PFSK-1 (cell line): Measurements from ENCODE around the gene SSTR3.

Source experiments
- FOXP2 ChIP-seq: optimal IDR thresholded peaks from 2 replicates; pipeline ENCODE3; 2011; ENCODE audit warnings: borderline replicate concordance, control low read depth, inconsistent platforms; ENCODE audit not compliant: insufficient read depth; ENCODE audit errors: extremely low read length, extremely low read depth
- POLR2AphosphoS5 ChIP-seq: IDR thresholded peaks from 2 replicates; pipeline ENCODE4 v1.6.1; 2012; ENCODE audit warnings: low read depth, mild to moderate bottlenecking, control low read depth, low read length, moderate library complexity
- SIN3A ChIP-seq: IDR thresholded peaks from 2 replicates; pipeline ENCODE4 v1.6.1; 2012; ENCODE audit warnings: mild to moderate bottlenecking, low read length, moderate library complexity, borderline replicate concordance; ENCODE audit not compliant: insufficient read depth
- TAF1 ChIP-seq: IDR thresholded peaks from 2 replicates; pipeline ENCODE4 v1.6.1; 2012; ENCODE audit warnings: low read length, control low read depth, borderline replicate concordance; ENCODE audit not compliant: insufficient read depth
- TF ChIP-seq, protein P1 (sequence below), 2 experiments: IDR thresholded peaks; 2 replicates each; pipeline versions ENCODE4 v1.6.1 to v1.8.0; 2011 to 2012; ENCODE audit warnings: low read depth in 2 of 2, low read length in 2 of 2, control low read depth in 1 of 2, inconsistent platforms in 1 of 2, mild to moderate bottlenecking in 1 of 2, moderate library complexity in 1 of 2; ENCODE audit not compliant: insufficient read depth in 1 of 2

The SSTR3 gene

GRCh38 chr22:37258753-37259401 is 46.6 kb upstream of the SSTR3 start:
- TF ChIP-seq, protein P1, sequence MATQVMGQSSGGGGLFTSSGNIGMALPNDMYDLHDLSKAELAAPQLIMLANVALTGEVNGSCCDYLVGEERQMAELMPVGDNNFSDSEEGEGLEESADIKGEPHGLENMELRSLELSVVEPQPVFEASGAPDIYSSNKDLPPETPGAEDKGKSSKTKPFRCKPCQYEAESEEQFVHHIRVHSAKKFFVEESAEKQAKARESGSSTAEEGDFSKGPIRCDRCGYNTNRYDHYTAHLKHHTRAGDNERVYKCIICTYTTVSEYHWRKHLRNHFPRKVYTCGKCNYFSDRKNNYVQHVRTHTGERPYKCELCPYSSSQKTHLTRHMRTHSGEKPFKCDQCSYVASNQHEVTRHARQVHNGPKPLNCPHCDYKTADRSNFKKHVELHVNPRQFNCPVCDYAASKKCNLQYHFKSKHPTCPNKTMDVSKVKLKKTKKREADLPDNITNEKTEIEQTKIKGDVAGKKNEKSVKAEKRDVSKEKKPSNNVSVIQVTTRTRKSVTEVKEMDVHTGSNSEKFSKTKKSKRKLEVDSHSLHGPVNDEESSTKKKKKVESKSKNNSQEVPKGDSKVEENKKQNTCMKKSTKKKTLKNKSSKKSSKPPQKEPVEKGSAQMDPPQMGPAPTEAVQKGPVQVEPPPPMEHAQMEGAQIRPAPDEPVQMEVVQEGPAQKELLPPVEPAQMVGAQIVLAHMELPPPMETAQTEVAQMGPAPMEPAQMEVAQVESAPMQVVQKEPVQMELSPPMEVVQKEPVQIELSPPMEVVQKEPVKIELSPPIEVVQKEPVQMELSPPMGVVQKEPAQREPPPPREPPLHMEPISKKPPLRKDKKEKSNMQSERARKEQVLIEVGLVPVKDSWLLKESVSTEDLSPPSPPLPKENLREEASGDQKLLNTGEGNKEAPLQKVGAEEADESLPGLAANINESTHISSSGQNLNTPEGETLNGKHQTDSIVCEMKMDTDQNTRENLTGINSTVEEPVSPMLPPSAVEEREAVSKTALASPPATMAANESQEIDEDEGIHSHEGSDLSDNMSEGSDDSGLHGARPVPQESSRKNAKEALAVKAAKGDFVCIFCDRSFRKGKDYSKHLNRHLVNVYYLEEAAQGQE (IDR thresholded peaks at IDR 0.05; ENCODE audit: insufficient read depth in 1 of 2, low read depth in 2 of 2, low read length in 2 of 2), result no peak
- TF ChIP-seq FOXP2 (no peak), SIN3A (no peak), TAF1 (no peak), POLR2AphosphoS5 (no peak)

GRCh38 chr22:37258005-37258752 is 45.9 kb upstream of the SSTR3 start:
- no peak for TF ChIP-seq TAF1
- TF ChIP-seq, protein P1 (IDR thresholded peaks at IDR 0.05; ENCODE audit: insufficient read depth in 1 of 2, low read depth in 2 of 2, low read length in 2 of 2), result no peak
- no peak for TF ChIP-seq FOXP2
- no peak for TF ChIP-seq POLR2AphosphoS5
- no peak for TF ChIP-seq SIN3A

DNA sequence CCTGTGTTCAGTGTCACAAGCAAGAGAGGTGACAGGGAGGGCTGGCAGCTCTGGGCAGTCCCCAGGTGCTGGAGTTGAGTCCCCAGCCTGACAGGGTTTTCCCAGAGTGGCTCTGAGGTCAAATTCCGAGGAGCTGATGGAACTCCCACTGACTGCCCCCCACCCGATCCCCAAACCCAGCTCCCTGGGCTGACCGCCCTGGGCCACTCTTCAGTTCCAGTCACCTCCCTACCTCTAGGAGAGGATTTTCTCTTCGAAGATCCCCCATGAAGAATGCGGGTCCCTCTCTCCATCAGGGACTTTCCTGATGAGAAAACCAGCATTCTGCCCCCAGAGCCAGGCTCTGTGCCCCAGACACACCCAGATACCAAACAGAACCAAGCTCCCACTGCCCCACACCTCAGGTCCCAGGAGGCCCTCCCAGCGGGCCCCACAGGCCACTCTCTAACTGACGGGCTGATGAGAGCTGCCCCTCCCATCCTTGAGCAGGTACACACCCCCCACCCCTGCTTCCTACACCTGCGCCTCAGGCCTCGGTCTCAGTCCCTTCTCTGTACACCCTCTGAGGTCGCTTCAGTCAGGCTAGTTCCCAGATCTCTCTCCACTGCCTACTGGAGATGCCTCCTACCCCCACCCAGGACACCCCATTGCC is 43.9 kb upstream of the SSTR3 start:
- TF ChIP-seq, protein P1 (IDR thresholded peaks at IDR 0.05; ENCODE audit: insufficient read depth in 1 of 2, low read depth in 2 of 2, low read length in 2 of 2), result no peak
- TF ChIP-seq FOXP2 (no peak), SIN3A (no peak), POLR2AphosphoS5 (no peak), TAF1 (no peak)

DNA sequence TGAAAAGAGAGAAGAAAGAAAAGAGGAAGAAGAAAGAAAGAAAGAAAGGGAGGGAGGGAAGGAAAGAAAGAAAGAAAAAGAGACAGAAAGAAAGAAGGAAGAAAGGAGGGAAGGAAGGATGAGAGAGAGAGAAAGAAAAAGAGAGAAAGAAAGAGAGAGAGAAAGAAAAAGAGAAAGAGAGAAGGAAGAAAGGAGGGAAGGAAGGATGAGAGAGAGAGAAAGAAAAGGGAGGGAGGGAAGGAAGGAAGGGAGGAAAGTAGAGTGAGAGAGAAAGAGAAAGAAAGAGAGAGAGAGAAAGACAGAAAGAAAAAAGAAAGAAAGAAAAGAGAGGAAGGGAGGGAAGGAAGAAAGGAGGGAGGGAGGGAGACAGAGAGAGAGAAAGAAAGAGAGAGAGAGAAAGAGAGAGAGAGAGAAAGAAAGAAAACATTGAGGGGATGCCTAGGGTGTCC is 43.3 kb upstream of the SSTR3 start:
- TF ChIP-seq TAF1 (no peak), POLR2AphosphoS5 (no peak), FOXP2 (no peak), SIN3A (no peak)
- TF ChIP-seq, protein P1 (IDR thresholded peaks at IDR 0.05; ENCODE audit: insufficient read depth in 1 of 2, low read depth in 2 of 2, low read length in 2 of 2), result no peak

DNA sequence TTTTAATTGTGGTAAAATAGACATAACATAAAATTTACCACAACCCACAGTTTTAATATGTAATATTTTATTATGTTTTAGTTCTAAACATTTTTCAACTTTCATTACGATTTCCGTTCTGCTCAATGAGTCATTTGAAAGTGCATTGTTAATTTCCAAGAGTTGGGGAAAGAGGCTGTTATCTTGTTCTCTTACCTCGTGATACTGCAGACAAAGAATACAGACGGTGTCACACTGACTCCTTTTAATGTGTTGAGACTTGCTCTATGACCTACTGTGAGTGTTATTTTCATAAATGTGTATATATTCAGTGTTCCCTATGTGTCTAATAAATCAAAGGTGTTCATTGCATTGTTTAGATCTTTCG is 42.6 kb upstream of the SSTR3 start:
- no peak for TF ChIP-seq FOXP2
- TF ChIP-seq TAF1, result no peak
- TF ChIP-seq POLR2AphosphoS5, result no peak
- TF ChIP-seq SIN3A, result no peak
- TF ChIP-seq, protein P1 (IDR thresholded peaks at IDR 0.05; ENCODE audit: insufficient read depth in 1 of 2, low read depth in 2 of 2, low read length in 2 of 2), result no peak
